Gastrocnemius medialis (tissue), 4 donors: ENCODE data around the gene INAFM1.

Source experiments
- CTCF ChIP-seq, 5 experiments: fragments of 450-650 bp in 3 of 5; fragments of 200-600 bp in 2 of 5; sonication (generic) in 2 of 5; IDR thresholded peaks in 4 of 5; conservative IDR thresholded peaks in 1 of 5; 1 replicate in 4 of 5; 2 replicates in 1 of 5; pipeline ENCODE4 v1.5.1; 2016 to 2019; ENCODE audit warnings: antibody characterized with exemption in 5 of 5, mild to moderate bottlenecking in 3 of 5, moderate library complexity in 3 of 5
- POLR2A ChIP-seq, 2 donors: fragments of 450-650 bp; IDR thresholded peaks; one replicate each; pipeline ENCODE4 v1.6.1; 2017; ENCODE audit warnings: antibody characterized with exemption in 2 of 2, mild to moderate bottlenecking in 2 of 2, moderate library complexity in 2 of 2

- TF ChIP-seq POLR2A (IDR thresholded peaks at IDR 0.05), result no peak
- TF ChIP-seq CTCF (IDR thresholded peaks at IDR 0.05 in 4 of 5, conservative IDR thresholded peaks at IDR 0.05 in 1 of 5), result no peak
Observed at GRCh38 chr19:47267350-47267759, 7.3 kb upstream of the INAFM1 start.
